Stimulated activated CD4-positive, alpha-beta T cell treated with anti-CD3 and anti-CD28 coated beads, Interleukin-12 subunit alpha, Interleukin-12 subunit beta, amount 100 ng/mL, for 48 hours (primary cell): Measurements from ENCODE around the gene SDHA.
"Not testable (repeated sequence)": the region's sequence is repeated elsewhere in the genome, so short reads cannot be mapped to it uniquely, and the experiment has no call there.

ENCODE experiments used
- DNase-seq, 3 donors: peaks; one replicate each; pipeline ENCODE4 v3.0.0-alpha.2; 2020; ENCODE audit warnings: low read depth in 2 of 3, low spot score in 1 of 3

SDHA gene

GRCh38 chr5:296954-297353 is 78.8 kb downstream of the SDHA start:
- not testable (repeated sequence) for DNase-seq

GRCh38 chr5:297448-297847 is 79.3 kb downstream of the SDHA start:
- DNase-seq = not testable (repeated sequence)

GRCh38 chr5:297991-298736 is 80.0 kb downstream of the SDHA start:
- DNase-seq = not testable (repeated sequence)

DNA sequence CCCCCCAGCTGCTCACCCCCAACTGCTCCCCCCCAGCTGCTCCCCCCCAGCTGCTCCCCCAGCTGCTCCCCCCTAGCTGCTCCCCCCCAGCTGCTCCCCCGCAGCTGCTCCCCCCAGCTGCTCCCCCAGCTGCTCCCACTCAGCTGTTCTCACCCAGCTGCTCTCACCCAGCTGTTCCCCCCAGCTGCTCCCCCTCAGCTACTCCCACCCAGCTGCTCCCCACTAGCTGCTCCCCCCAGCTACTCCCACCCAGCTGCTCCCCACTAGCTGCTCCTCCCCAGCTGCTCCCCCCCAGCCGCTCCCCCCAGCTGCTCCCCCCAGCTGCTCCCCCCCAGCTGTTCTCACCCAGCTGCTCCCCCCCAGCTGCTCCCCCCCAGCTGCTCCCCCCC is 80.6 kb downstream of the SDHA start:
- no peak for DNase-seq

GRCh38 chr5:299921-300320 is 81.8 kb downstream of the SDHA start:
- not testable (repeated sequence) for DNase-seq

GRCh38 chr5:300691-301435 is 82.7 kb downstream of the SDHA start:
- not testable (repeated sequence) for DNase-seq

- not testable (repeated sequence) for DNase-seq
Measured at GRCh38 chr5:302416-302815, 84.3 kb downstream of the SDHA start.

GRCh38 chr5:302966-303365 is 84.8 kb downstream of the SDHA start:
- DNase-seq = no peak

GRCh38 chr5:303741-304140 is 85.6 kb downstream of the SDHA start:
- not testable (repeated sequence) for DNase-seq

DNA sequence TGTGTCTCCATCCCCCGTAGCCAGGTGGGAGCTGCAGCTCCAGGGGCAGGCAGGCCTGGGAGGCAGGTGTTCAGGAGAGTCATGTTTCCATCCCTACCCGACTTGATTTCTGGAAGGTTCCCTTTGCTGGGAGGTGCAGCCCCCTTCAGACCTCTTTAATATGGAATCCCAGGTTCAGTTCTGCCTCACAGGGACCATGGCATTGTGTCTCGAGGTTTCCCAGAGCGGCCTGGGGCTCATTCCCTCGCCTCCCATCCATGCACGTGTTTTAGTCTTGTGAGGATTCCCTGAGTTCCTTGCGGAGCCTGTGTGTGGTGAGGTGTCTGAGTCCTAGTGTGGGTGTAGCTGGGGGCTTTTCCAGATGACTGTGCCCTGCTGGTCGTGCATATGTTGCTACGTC is 86.9 kb downstream of the SDHA start:
- no peak for DNase-seq

- DNase-seq = no peak
Measured at GRCh38 chr5:305459-305858, 87.3 kb downstream of the SDHA start.

GRCh38 chr5:306011-306805 is 88.1 kb downstream of the SDHA start:
- no peak for DNase-seq
